Right atrium auricular region (tissue), 2 donors: Measurements from ENCODE around the gene IFT27. TPM values are rescaled to one million over a fixed set of nuclear protein-coding genes. Genes with fewer than 3 reads are reported as not detected.
A peak's percentile ranks its signal among the peaks of the same experiment; 100 is the strongest.

Experiments
- DNase-seq: peaks from one replicate; pipeline ENCODE4 v3.0.0-alpha.2; 2019; ENCODE audit warnings: low spot score
- H3K27ac ChIP-seq, 2 donors: fragments of 200-600 bp; sonication (generic); 1 replicate in 1 of 2; 2 replicates in 1 of 2; pipeline ENCODE4 v1.5.1; 2016 to 2019
- H3K27me3 ChIP-seq, 2 donors: fragments of 200-600 bp; sonication (generic); one replicate each; pipeline versions ENCODE4 v1.5.1 to v1.6.0; 2017 to 2019
- H3K36me3 ChIP-seq: fragments of 200-600 bp; sonication (generic); one replicate; pipeline ENCODE4 v1.5.1; 2016
- H3K4me1 ChIP-seq, 2 donors: fragments of 200-600 bp; sonication (generic); one replicate each; pipeline versions ENCODE4 v1.5.1 to v1.6.0; 2017 to 2019
- H3K4me3 ChIP-seq, 2 donors: fragments of 200-600 bp; sonication (generic); 1 replicate in 1 of 2; 2 replicates in 1 of 2; pipeline ENCODE4 v1.5.1; 2017 to 2019; ENCODE audit warnings: mild to moderate bottlenecking in 1 of 2, moderate library complexity in 1 of 2
- H3K9me3 ChIP-seq, 2 donors: fragments of 200-600 bp; sonication (generic); one replicate each; pipeline ENCODE4 v1.5.1; 2019
- CTCF ChIP-seq, 2 donors: fragments of 200-600 bp; sonication (generic); IDR thresholded peaks; one replicate each; pipeline ENCODE4 v1.5.1; 2019; ENCODE audit warnings: antibody characterized with exemption in 2 of 2
- total RNA-seq, 2 donors: library from RNA; depleted of rRNA; stranded (reverse); fragments of >200 nt; gene quantifications; one replicate each; pipeline ENCODE4 v1.1.0, GENCODE V29; 2016

IFT27 gene
- total RNA-seq, 2 donors from 2014 or later: 15.6 to 16.8 TPM

- Histone ChIP-seq H3K27ac (no peak overlapping the region), H3K27me3 (peaks cover 12 to 21% of the 10 kb centered on the region in 2 donors), H3K9me3 (no peaks in the 10 kb centered on the region), H3K36me3 (no peaks in the 10 kb centered on the region), H3K4me3 (no peak overlapping the region), H3K4me1 (peaks cover 0 to 16% of the 10 kb centered on the region in 2 donors)
- DNase-seq: no peak
- TF ChIP-seq CTCF (IDR thresholded peaks at IDR 0.05): no peak
These were observed 42.2 kb upstream of the IFT27 start for GRCh38 chr22:36818010-36818642.

- Histone ChIP-seq H3K4me1 (peaks cover 0 to 16% of the 10 kb centered on the region in 2 donors), H3K4me3 (no peak overlapping the region), H3K27ac (no peak overlapping the region), H3K27me3 (peaks cover 12 to 21% of the 10 kb centered on the region in 2 donors), H3K36me3 (no peaks in the 10 kb centered on the region), H3K9me3 (no peaks in the 10 kb centered on the region)
- no peak for TF ChIP-seq CTCF (IDR thresholded peaks at IDR 0.05)
- DNase-seq: no peak
These were observed 41.6 kb upstream of the IFT27 start for GRCh38 chr22:36817525-36817848.

DNA sequence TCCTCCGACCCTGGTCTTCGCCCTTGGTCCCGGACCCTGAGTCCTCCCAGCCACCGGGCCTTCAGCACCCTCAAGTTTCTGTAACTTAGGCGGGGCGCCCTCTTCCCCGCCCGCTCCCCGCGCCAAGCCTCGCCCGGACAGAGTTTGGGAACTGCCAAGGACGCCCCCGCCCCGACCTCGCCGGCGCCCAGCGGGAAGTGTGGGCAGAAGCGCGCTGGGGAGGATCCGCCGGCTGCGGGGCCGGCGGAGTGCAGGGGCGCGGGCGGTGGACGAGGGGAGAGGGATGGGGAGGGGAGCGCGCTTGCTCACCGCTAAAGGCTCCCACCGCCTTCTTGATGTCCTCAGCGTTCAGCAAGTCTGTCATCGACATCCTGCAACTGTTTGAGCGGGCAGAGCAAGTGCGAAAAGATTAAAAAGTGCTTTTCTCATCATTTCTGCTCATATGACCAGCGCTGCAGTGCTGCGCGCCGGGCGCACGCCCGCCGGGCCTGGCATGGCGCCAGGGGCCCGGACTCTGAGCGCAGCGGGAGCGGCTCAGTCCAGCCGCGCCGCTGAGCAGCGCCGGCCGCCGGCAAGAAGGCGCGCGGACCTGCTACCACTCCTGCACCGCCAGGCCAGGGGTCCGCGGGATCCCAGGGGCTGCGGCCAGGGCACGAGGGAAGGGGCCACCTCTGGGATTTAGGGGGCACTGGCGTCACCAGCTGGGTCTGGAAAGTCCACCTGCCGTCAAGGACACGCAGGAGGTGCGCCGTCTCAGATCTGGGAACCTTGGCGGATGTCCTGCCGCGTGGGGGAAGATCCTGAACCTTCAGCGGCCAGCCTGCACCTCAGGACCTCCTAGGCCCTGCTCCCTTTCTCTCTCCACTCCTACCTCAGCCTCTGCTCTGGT, 41.0 kb upstream of the IFT27 start, which contains the start of gene PVALB:
Gene PVALB, minus strand, starts transcription at position 400 of the 889 bp plus-strand sequence. Its CDS starts 30 bp downstream, at position 370.
- no peak for TF ChIP-seq CTCF (IDR thresholded peaks at IDR 0.05)
- Histone ChIP-seq H3K4me1 (peaks cover 0 to 16% of the 10 kb centered on the region in 2 donors), H3K27me3 (peaks cover 12 to 21% of the 10 kb centered on the region in 2 donors), H3K9me3 (no peaks in the 10 kb centered on the region), H3K27ac (no peak within 1 kb of the TSS), H3K36me3 (no peaks in the 10 kb centered on the region), H3K4me3 (peak within 1 kb of the TSS in 1 of 2 donors; percentile 40)
- DNase-seq: no peak

- Histone ChIP-seq H3K4me3 (peak overlapping the region in 1 of 2 donors; percentile 40), H3K27me3 (peaks cover 12 to 21% of the 10 kb centered on the region in 2 donors)
These were observed 40.4 kb upstream of the IFT27 start for GRCh38 chr22:36816339-36816635.

More at GRCh38 chr22:36816339-36816635, 40.4 kb upstream of the IFT27 start:
- TF ChIP-seq CTCF (IDR thresholded peaks at IDR 0.05): no peak
- H3K36me3 ChIP-seq: no peaks in the 10 kb centered on the region
- H3K4me1 ChIP-seq: peaks cover 0 to 16% of the 10 kb centered on the region in 2 donors
- no peak for DNase-seq
- no peaks in the 10 kb centered on the region for H3K9me3 ChIP-seq
- no peak overlapping the region for H3K27ac ChIP-seq
